Testis (tissue), 2 donors: ENCODE results near the gene HK1.

Experiments used
- POLR2A ChIP-seq: fragments of 450-650 bp; IDR thresholded peaks from one replicate; pipeline ENCODE4 v1.6.1; 2017; ENCODE audit warnings: antibody characterized with exemption, mild to moderate bottlenecking, moderate library complexity
- TF ChIP-seq, protein P1 (sequence below), 3 experiments: fragments of 450-650 bp in 2 of 3; fragments of 200-600 bp in 1 of 3; sonication (generic) in 1 of 3; IDR thresholded peaks; one replicate each; pipeline ENCODE4 v1.5.1; 2016 to 2019; ENCODE audit warnings: antibody characterized with exemption in 3 of 3, mild to moderate bottlenecking in 2 of 3, moderate library complexity in 1 of 3

DNA sequence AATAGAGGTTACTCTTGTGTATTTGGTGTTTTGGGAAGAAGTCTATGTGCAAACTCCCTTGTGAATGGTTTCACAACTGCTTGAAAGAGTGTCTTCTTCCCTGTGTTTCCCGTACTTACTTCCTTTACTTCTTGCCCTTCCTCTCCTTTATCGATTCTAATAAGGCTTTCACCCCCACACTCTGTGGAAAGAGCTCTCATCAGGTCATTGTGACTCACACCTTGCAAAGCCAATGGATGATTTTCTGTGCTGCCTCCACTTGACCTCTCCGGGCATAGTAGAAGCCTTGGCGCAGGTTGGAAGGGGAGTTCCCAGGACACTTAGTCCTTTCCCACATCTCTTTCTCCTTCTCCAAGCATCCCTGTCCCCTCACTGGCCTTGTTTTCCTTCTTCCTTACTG, 166.7 kb downstream of the HK1 start:
- TF ChIP-seq POLR2A = no peak
- TF ChIP-seq, protein P1, sequence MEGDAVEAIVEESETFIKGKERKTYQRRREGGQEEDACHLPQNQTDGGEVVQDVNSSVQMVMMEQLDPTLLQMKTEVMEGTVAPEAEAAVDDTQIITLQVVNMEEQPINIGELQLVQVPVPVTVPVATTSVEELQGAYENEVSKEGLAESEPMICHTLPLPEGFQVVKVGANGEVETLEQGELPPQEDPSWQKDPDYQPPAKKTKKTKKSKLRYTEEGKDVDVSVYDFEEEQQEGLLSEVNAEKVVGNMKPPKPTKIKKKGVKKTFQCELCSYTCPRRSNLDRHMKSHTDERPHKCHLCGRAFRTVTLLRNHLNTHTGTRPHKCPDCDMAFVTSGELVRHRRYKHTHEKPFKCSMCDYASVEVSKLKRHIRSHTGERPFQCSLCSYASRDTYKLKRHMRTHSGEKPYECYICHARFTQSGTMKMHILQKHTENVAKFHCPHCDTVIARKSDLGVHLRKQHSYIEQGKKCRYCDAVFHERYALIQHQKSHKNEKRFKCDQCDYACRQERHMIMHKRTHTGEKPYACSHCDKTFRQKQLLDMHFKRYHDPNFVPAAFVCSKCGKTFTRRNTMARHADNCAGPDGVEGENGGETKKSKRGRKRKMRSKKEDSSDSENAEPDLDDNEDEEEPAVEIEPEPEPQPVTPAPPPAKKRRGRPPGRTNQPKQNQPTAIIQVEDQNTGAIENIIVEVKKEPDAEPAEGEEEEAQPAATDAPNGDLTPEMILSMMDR (IDR thresholded peaks at IDR 0.05) = no peak
